Cardiac septum (tissue), 1 donor: ENCODE results near the gene DPP8. TPM values are rescaled to one million over a fixed set of nuclear protein-coding genes. Genes with fewer than 3 reads are reported as not detected.
"Not testable (repeated sequence)": the region's sequence is repeated elsewhere in the genome, so short reads cannot be mapped to it uniquely, and the experiment has no call there.

Source experiments
- DNase-seq: peaks from one replicate; pipeline ENCODE4 v3.0.0-alpha.2; 2020; ENCODE audit warnings: low spot score
- intact Hi-C: fragments of 100-400 bp; cut with DNase I; formaldehyde crosslinking; loops from one replicate; pipeline ENCODE4 v1.14.0; 2022
- total RNA-seq: library from RNA; stranded (reverse); fragmentation: NEBNext Ultra II Directional; extraction: Animal tissue kit (Norgen Biotek cat#: 25700); gene quantifications from one replicate; pipeline ENCODE4 v1.2.1, GENCODE V29; 2021
- donor health status: DM: no; HTN: no; CAD: no.

Gene DPP8
- total RNA-seq, 1 donor from 2014 or later = 35.3 TPM

- no peak for DNase-seq
- intact Hi-C loops = no loop called here
Observed at GRCh38 chr15:65529762-65530317, 12.4 kb upstream of the DPP8 start.

GRCh38 chr15:65528461-65529060, 11.1 kb upstream of the DPP8 start:
- no peak for DNase-seq
- intact Hi-C loops = no loop called here

GRCh38 chr15:65525622-65526021, 8.1 kb upstream of the DPP8 start:
- intact Hi-C loops = no loop called here
- no peak for DNase-seq

- no peak for DNase-seq
- intact Hi-C loops = no loop called here
Observed at GRCh38 chr15:65524226-65524625, 6.7 kb upstream of the DPP8 start.

- intact Hi-C loops = no loop called here
- DNase-seq = no peak
Observed at GRCh38 chr15:65521350-65521749, 3.9 kb upstream of the DPP8 start.

GRCh38 chr15:65518633-65519285, 1.3 kb upstream of the DPP8 start:
- intact Hi-C loops = no loop called here
- DNase-seq = no peak

- intact Hi-C loops = no loop called here
Observed at GRCh38 chr15:65517866-65518207, 348 bp upstream of the DPP8 start.

GRCh38 chr15:65512807-65513416, 4.6 kb downstream of the DPP8 start:
- no peak for DNase-seq
- intact Hi-C loops = no loop called here

More at GRCh38 chr15:65517866-65518207, 348 bp upstream of the DPP8 start:
- DNase-seq = no peak

GRCh38 chr15:65512189-65512588, 5.3 kb downstream of the DPP8 start:
- no peak for DNase-seq
- intact Hi-C loops = no loop called here

- no peak for DNase-seq
- intact Hi-C loops = no loop called here
Observed at GRCh38 chr15:65509321-65509720, 8.2 kb downstream of the DPP8 start.

- intact Hi-C loops = no loop called here
- DNase-seq = no peak
Observed at GRCh38 chr15:65494076-65494475, 23.4 kb downstream of the DPP8 start.

- no peak for DNase-seq
- intact Hi-C loops = no loop called here
Observed at GRCh38 chr15:65484876-65485275, 32.6 kb downstream of the DPP8 start.

GRCh38 chr15:65476903-65477302, 40.6 kb downstream of the DPP8 start:
- no peak for DNase-seq
- intact Hi-C loops = no loop called here

GRCh38 chr15:65470866-65471265, 46.6 kb downstream of the DPP8 start:
- no peak for DNase-seq
- intact Hi-C loops = no loop called here

GRCh38 chr15:65468229-65468909, 49.1 kb downstream of the DPP8 start:
- intact Hi-C loops = no loop called here
- no peak for DNase-seq

GRCh38 chr15:65466901-65467300, 50.6 kb downstream of the DPP8 start:
- no peak for DNase-seq
- intact Hi-C loops = no loop called here

- intact Hi-C loops, DNase-seq: not testable (repeated sequence)
Observed at GRCh38 chr15:65463096-65463495, 54.4 kb downstream of the DPP8 start.

GRCh38 chr15:65460741-65461347, 56.6 kb downstream of the DPP8 start:
- DNase-seq = no peak
- intact Hi-C loops = no loop called here

- intact Hi-C loops, DNase-seq: not testable (repeated sequence)
Observed at GRCh38 chr15:65455256-65455655, 62.2 kb downstream of the DPP8 start.

- intact Hi-C loops = no loop called here
- DNase-seq = no peak
Observed at GRCh38 chr15:65451989-65452388, 65.5 kb downstream of the DPP8 start.
